ENCODE data around the gene KIAA1958.

Gene KIAA1958

GRCh38 chr9:112680731-112681402 is 194.2 kb downstream of the KIAA1958 start:
- DNase-seq, result no peak

GRCh38 chr9:112689161-112689740 is 202.6 kb downstream of the KIAA1958 start:
- DNase-seq, result no peak

- DNase-seq, result no peak
Measured at GRCh38 chr9:112694706-112695555, 208.3 kb downstream of the KIAA1958 start.

GRCh38 chr9:112696461-112696860 is 209.8 kb downstream of the KIAA1958 start:
- no peak for DNase-seq

- no peak for DNase-seq
Measured at GRCh38 chr9:112699230-112699629, 212.6 kb downstream of the KIAA1958 start.

- no peak for DNase-seq
Measured at GRCh38 chr9:112700085-112700484, 213.5 kb downstream of the KIAA1958 start.

- DNase-seq, result no peak
Measured at GRCh38 chr9:112703304-112703703, 216.7 kb downstream of the KIAA1958 start.

- no peak for DNase-seq
Measured at GRCh38 chr9:112705768-112706427, 219.3 kb downstream of the KIAA1958 start.

- DNase-seq, result no peak
Measured at GRCh38 chr9:112711050-112711689, 224.5 kb downstream of the KIAA1958 start.

- no peak for DNase-seq
Measured at GRCh38 chr9:112712678-112713077, 226.1 kb downstream of the KIAA1958 start.

GRCh38 chr9:112717661-112718331 is 231.2 kb downstream of the KIAA1958 start, which contains the start of gene INIP:
Gene INIP (minus strand): TSS chr9:112718117. CDS start chr9:112716485, 1,632 bp downstream.
- DNase-seq, result peak; percentile 95
